ENCODE results near the gene TSC2.
"Not testable (repeated sequence)": the region's sequence is repeated elsewhere in the genome, so short reads cannot be mapped to it uniquely, and the experiment has no call there.

Gene TSC2

GRCh38 chr16:2124694-2125444 is 77.1 kb downstream of the TSC2 start:
- not testable (repeated sequence) for DNase-seq

DNA sequence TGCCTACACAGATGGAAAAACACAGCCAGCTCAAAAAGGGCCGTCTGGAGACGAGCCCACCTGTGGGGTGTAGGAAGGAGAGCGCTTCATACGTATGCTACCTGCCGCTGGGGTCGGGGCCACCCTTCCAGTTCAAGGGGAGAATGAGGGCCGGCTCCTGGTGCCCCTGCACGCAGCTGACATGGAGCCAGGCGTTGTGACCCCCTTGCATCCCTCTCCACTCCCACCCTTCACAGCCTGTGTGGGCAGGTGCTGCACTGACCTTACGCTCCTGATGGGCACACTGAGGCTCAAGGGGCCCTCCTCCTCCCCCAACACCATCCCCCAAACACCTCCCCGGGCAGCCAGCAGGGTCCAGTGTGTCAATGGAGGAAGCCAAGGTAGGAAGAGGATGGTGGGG is 77.8 kb downstream of the TSC2 start:
- DNase-seq, result not testable (repeated sequence)

DNA sequence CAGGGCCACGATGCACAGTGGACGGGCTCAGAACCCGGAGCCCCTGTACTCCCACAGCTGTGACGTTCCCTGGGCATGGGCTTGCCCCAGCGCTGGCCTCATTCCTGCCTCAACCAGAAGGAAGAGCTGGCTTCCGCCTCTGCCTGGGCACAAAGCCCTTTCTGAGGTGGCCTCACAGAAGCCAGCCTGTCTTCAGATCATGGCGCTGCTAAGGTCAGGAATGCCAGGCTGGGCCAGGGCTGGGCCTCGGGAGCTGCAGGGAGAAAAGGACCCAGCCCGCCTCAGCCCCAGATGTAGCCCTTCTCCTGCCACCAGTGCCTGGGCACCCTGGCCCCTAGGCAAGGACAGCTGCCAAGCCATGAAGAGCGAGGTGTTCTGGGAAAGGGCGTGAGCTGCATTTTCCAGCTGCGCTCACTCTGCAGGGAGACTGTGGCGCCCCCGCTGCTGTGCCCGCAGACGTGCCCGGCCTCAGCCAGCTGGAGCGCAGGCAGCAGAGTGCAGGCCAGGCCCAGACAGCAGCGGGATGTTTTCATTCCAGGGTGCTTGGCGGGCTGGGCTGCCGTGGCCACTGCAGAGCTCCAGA is 78.5 kb downstream of the TSC2 start:
- not testable (repeated sequence) for DNase-seq

GRCh38 chr16:2126928-2127556 is 79.3 kb downstream of the TSC2 start:
- DNase-seq, result not testable (repeated sequence)

GRCh38 chr16:2127630-2128280 is 80.0 kb downstream of the TSC2 start:
- not testable (repeated sequence) for DNase-seq

DNA sequence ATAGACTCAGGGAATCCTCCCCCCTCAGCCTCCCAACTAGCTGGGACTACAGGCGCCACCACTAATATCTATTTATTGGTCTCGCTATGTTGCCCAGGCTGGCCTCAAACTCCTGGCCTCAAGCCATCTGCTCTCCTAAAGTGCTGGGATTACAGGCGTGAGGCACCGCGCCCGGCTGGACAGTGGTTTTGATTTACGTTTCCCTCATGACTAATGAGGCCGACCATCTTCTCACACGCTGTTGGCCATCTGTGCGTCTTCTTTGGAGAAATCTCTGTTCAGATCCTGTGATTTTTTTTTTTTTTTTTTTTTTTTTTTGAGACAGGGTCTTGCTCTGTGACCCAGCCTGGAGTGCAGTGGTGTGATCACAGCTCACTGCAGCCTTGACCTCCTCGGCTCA is 81.5 kb downstream of the TSC2 start:
- DNase-seq, result not testable (repeated sequence)

DNA sequence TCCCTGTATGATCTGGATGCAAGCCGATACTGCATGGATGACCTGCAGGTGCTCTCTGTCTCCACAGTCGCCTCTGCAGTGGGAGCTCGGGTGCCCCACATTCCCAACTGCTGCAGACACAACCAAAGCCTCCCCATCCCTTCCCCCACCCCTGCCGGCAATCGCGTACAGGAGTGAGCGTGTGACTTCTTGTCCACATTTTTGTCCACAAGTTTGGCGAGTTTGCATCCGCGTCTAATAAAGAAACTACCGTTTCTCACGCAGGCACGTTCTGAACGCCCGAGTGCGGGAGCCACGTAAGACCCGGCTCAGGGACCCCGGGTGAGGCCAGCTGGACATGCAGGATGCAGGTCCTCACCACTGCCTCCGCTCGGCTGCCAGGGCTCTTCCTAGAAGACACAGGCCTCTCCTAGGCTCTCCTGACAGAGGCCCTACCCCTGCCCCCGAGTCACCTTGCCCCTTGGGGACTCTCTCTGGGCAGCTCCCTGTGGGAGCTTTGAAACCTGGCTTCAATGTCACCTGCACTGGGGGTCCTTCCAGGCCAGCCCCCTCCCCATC is 82.2 kb downstream of the TSC2 start:
- DNase-seq, result not testable (repeated sequence)

DNA sequence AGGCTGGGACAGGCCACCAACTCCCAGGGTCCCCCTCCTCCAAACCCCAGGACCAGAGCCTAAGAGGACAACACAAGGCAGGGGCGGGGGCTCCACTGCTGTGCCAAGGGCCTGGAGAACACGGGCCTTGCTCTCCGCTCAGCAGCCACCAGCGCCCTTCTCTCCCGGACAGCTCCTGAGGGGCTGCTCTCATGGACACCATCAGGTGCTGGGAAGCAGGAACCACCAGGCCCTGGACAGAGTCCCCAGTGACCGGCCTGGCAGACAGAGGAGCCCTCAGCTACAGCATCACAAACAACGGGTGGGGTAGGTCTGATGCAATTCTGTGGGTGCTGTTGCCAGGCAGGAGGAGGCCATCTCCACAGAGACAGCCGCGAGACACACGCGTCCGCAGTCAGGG is 86.0 kb downstream of the TSC2 start:
- not testable (repeated sequence) for DNase-seq

DNA sequence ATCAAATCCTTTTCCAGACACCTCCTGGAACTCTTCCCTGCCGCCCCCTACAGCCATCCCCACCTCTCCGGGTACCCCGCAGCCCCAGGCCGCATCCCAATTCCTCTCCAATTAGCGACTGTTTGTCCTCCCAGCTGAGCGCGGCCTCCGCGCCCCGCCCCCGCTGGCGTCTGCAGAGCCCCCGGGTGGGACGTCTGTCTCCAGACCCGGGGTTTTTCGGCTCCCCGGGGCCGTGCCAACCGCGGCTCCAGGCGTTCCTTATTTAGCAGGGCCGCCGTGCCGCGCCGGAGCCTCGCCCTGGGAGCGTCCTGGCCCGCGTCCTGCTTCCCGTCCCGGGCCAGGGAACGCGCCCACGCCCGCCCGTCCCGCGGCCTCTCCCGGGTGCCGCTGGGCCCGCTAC is 87.3 kb downstream of the TSC2 start:
- not testable (repeated sequence) for DNase-seq

- DNase-seq, result peak; percentile 98
Observed at GRCh38 chr16:2135770-2136490, 88.1 kb downstream of the TSC2 start, which contains the start of gene PKD1. TSS of gene PKD1 (minus strand) at chr16:2135898. CDS start at chr16:2135689, 209 bp downstream.

All from activated gamma-delta T cell treated with Interleukin-2 at 50 U/mL for 16 hours (primary cell).